H1 (cell line): ENCODE measurements around the gene ARHGEF4. TPM values are rescaled to one million over a fixed set of nuclear protein-coding genes. Genes with fewer than 3 reads are reported as not detected.

Source experiments
- CTCF ChIA-PET: fragments of 300-600 bp; sonication (Branson Sonifier 250); formaldehyde crosslinking; loops from one replicate; lab custom pipeline; 2021; ENCODE audit not compliant: partially characterized antibody; lab: Charles Lee
- POLR2A ChIA-PET: fragments of 300-600 bp; sonication (Branson Sonifier 250); formaldehyde crosslinking; loops from one replicate; lab custom pipeline; 2021; ENCODE audit warnings: inconsistent platforms; ENCODE audit not compliant: partially characterized antibody; lab: Charles Lee
- DNase-seq, 2 experiments: peaks; one replicate each; pipeline versions ENCODE4 v3.0.0 to v3.0.0-alpha.2; 2010 to 2022; ENCODE audit warnings: low spot score in 2 of 2, low read depth in 1 of 2, mixed read lengths in 1 of 2
- FAIRE-seq: peaks from 2 replicates; lab custom pipeline; 2011; peaks lifted over from hg19 to GRCh38; lab: Jason Lieb, UNC
- H2AFZ ChIP-seq: 2 replicates; pipeline ENCODE4 v1.8.1; 2012; ENCODE audit warnings: low read length, inconsistent platforms
- H2AK5ac ChIP-seq: 2 replicates; pipeline ENCODE4 v1.6.1; 2013; ENCODE audit warnings: low read depth, low read length
- H2BK120ac ChIP-seq: replicated peaks from 2 replicates; pipeline ENCODE3; 2013; ENCODE audit warnings: low read depth, low read length, inconsistent platforms
- H2BK12ac ChIP-seq: 2 replicates; pipeline ENCODE4 v1.6.1; 2013; ENCODE audit warnings: low read depth, low read length
- H2BK15ac ChIP-seq: 2 replicates; pipeline ENCODE4 v1.6.1; 2013; ENCODE audit warnings: low read length
- H2BK20ac ChIP-seq: 2 replicates; pipeline ENCODE4 v1.6.1; 2013; ENCODE audit warnings: low read length
- H2BK5ac ChIP-seq: 2 replicates; pipeline ENCODE4 v1.6.1; 2013; ENCODE audit warnings: low read depth, low read length
- H3K14ac ChIP-seq: 2 replicates; pipeline ENCODE4 v1.6.1; 2013; ENCODE audit warnings: inconsistent platforms; ENCODE audit not compliant: insufficient read length
- H3K18ac ChIP-seq: 2 replicates; pipeline ENCODE4 v1.6.1; 2013; ENCODE audit warnings: low read length; ENCODE audit errors: extremely low read depth
- H3K23ac ChIP-seq: 2 replicates; pipeline ENCODE4 v1.6.1; 2013; ENCODE audit warnings: inconsistent platforms; ENCODE audit not compliant: insufficient read length
- H3K23me2 ChIP-seq: 2 replicates; pipeline ENCODE4 v1.6.1; 2013; ENCODE audit warnings: low read depth, low read length
- H3K27ac ChIP-seq: 2 replicates; pipeline ENCODE4 v1.6.1; 2011; ENCODE audit warnings: low read depth, low read length, inconsistent platforms
- H3K27me3 ChIP-seq, 4 experiments: replicated peaks in 1 of 4; 1 replicate in 1 of 4; 2 replicates in 3 of 4; pipeline versions ENCODE4 v1.6.1 to v1.8.1; 2011 to 2013; ENCODE audit warnings: low read length in 3 of 4, mild to moderate bottlenecking in 3 of 4, inconsistent platforms in 2 of 4, mixed read lengths in 2 of 4, moderate library complexity in 1 of 4; ENCODE audit not compliant: control insufficient read depth in 3 of 4, insufficient read depth in 3 of 4; ENCODE audit errors: extremely low read depth in 1 of 4
- H3K36me3 ChIP-seq, 4 experiments: 2 replicates each; pipeline versions ENCODE4 v1.6.1 to v1.8.1; 2011 to 2013; ENCODE audit warnings: mild to moderate bottlenecking in 4 of 4, low read length in 3 of 4, moderate library complexity in 2 of 4, control low read depth in 1 of 4, inconsistent platforms in 1 of 4; ENCODE audit not compliant: insufficient read depth in 4 of 4, control insufficient read depth in 2 of 4
- H3K4ac ChIP-seq: replicated peaks from 2 replicates; pipeline ENCODE3; 2013; ENCODE audit warnings: low read length, low read depth, mixed read lengths, inconsistent platforms; ENCODE audit not compliant: insufficient read length
- H3K4me1 ChIP-seq, 4 experiments: replicated peaks in 1 of 4; 1 replicate in 1 of 4; 2 replicates in 3 of 4; pipeline versions ENCODE4 v1.6.1 to v1.8.1; 2011 to 2013; ENCODE audit warnings: low read length in 3 of 4, inconsistent platforms in 2 of 4, mixed read lengths in 1 of 4; ENCODE audit not compliant: insufficient read depth in 4 of 4, control insufficient read depth in 3 of 4
- H3K4me2 ChIP-seq, 2 experiments: 2 replicates each; pipeline versions ENCODE4 v1.6.1 to v1.8.1; 2011 to 2013; ENCODE audit warnings: low read depth in 2 of 2, low read length in 2 of 2, control low read depth in 1 of 2, inconsistent platforms in 1 of 2, mild to moderate bottlenecking in 1 of 2; ENCODE audit not compliant: insufficient read depth in 1 of 2
- H3K4me3 ChIP-seq, 4 experiments: fragments of 200-600, 300-600 bp in 1 of 4; sonication (generic), shearing (Covaris generic), sonication (Bioruptor Twin) in 1 of 4; 2 replicates each; pipeline versions ENCODE4 v1.5.1 to v1.8.1; 2011 to 2016; ENCODE audit warnings: low read length in 4 of 4, low read depth in 3 of 4, control low read depth in 2 of 4, inconsistent platforms in 2 of 4, mild to moderate bottlenecking in 2 of 4, mixed read lengths in 1 of 4, moderate library complexity in 1 of 4; ENCODE audit not compliant: insufficient read depth in 2 of 4; ENCODE audit errors: extremely low read depth in 1 of 4
- H3K56ac ChIP-seq: replicated peaks from 2 replicates; pipeline ENCODE3; 2013; ENCODE audit warnings: low read depth, mild to moderate bottlenecking, mixed read lengths, low read length, inconsistent platforms; ENCODE audit not compliant: insufficient read length
- H3K79me1 ChIP-seq: 2 replicates; pipeline ENCODE4 v1.6.1; 2013; ENCODE audit warnings: low read depth, low read length, control low read depth
- H3K79me2 ChIP-seq, 2 experiments: 2 replicates each; pipeline versions ENCODE4 v1.6.1 to v1.8.1; 2012 to 2013; ENCODE audit warnings: low read length in 2 of 2, mild to moderate bottlenecking in 2 of 2, inconsistent platforms in 1 of 2; ENCODE audit not compliant: insufficient read depth in 2 of 2, control insufficient read depth in 1 of 2
- H3K9ac ChIP-seq, 4 experiments: replicated peaks in 1 of 4; 1 replicate in 1 of 4; 2 replicates in 3 of 4; pipeline versions ENCODE4 v1.6.1 to v1.8.1; 2011 to 2013; ENCODE audit warnings: low read depth in 3 of 4, low read length in 3 of 4, control low read depth in 2 of 4, mild to moderate bottlenecking in 2 of 4, moderate library complexity in 2 of 4, inconsistent platforms in 1 of 4; ENCODE audit errors: extremely low read depth in 1 of 4
- H3K9me3 ChIP-seq, 2 experiments: 2 replicates each; pipeline versions ENCODE4 v1.6.1 to v1.8.1; 2012 to 2013; ENCODE audit warnings: mild to moderate bottlenecking in 2 of 2, moderate library complexity in 2 of 2, control low read depth in 1 of 2, inconsistent platforms in 1 of 2, low read depth in 1 of 2, low read length in 1 of 2, mixed read lengths in 1 of 2; ENCODE audit not compliant: insufficient read depth in 2 of 2
- H4K20me1 ChIP-seq, 2 experiments: replicated peaks in 1 of 2; 2 replicates each; pipeline versions ENCODE3 to v1.8.1; 2011 to 2013; ENCODE audit warnings: inconsistent platforms in 2 of 2, low read length in 2 of 2, mild to moderate bottlenecking in 1 of 2; ENCODE audit not compliant: insufficient read depth in 2 of 2, control insufficient read depth in 1 of 2
- H4K5ac ChIP-seq: 2 replicates; pipeline ENCODE4 v1.6.1; 2013; ENCODE audit warnings: low read length, low read depth, mixed read lengths, inconsistent platforms; ENCODE audit not compliant: insufficient read length
- H4K8ac ChIP-seq: 2 replicates; pipeline ENCODE4 v1.8.0; 2013; ENCODE audit warnings: mild to moderate bottlenecking, moderate library complexity, low read length, inconsistent platforms; ENCODE audit not compliant: insufficient read depth; ENCODE audit errors: extremely low read depth
- H4K91ac ChIP-seq: replicated peaks from 2 replicates; pipeline ENCODE3; 2013; ENCODE audit warnings: low read length, mixed read lengths, inconsistent platforms; ENCODE audit not compliant: insufficient read length
- ATF2 ChIP-seq: IDR thresholded peaks from 2 replicates; pipeline ENCODE4 v1.6.1; 2012; ENCODE audit warnings: low read length, inconsistent platforms
- ATF3 ChIP-seq: IDR thresholded peaks from 2 replicates; pipeline ENCODE4 v1.6.1; 2011; ENCODE audit warnings: low read depth, mild to moderate bottlenecking, low read length; ENCODE audit not compliant: insufficient read depth
- CBX5 ChIP-seq: fragments of 300-800, 300-1000 bp; sonication (generic); IDR thresholded peaks from 2 replicates; pipeline ENCODE4 v1.7.1; 2016; ENCODE audit warnings: antibody characterized with exemption, low read length, low read depth
- CBX8 ChIP-seq: fragments of 300-800, 300-1000 bp; sonication (generic); IDR thresholded peaks from 2 replicates; pipeline ENCODE4 v1.7.1; 2016; ENCODE audit warnings: low read depth, low read length, borderline replicate concordance
- CREB1 ChIP-seq: IDR thresholded peaks from 2 replicates; pipeline ENCODE4 v1.6.1; 2012; ENCODE audit warnings: inconsistent platforms
- JUND ChIP-seq: IDR thresholded peaks from 2 replicates; pipeline ENCODE4 v1.6.1; 2011; ENCODE audit warnings: mild to moderate bottlenecking, improper control_type of control experiment, low read length
- KDM5A ChIP-seq: fragments of 200-600 bp; IDR thresholded peaks from 2 replicates; pipeline ENCODE4 v1.7.1; 2012; ENCODE audit warnings: mild to moderate bottlenecking, low read length, inconsistent platforms, mixed read lengths
- PHF8 ChIP-seq: fragments of 200-600 bp; sonication (generic); conservative IDR thresholded peaks from 2 replicates; pipeline ENCODE4 v1.7.1; 2012; ENCODE audit warnings: low read depth, mild to moderate bottlenecking, inconsistent platforms, low read length, moderate library complexity
- POLR2AphosphoS5 ChIP-seq: IDR thresholded peaks from 2 replicates; pipeline ENCODE4 v1.6.1; 2011; ENCODE audit warnings: low read depth, low read length
- SIN3A ChIP-seq, 2 experiments: IDR thresholded peaks in 1 of 2; conservative IDR thresholded peaks in 1 of 2; 2 replicates each; pipeline ENCODE4 v1.6.1; 2011 to 2012; ENCODE audit warnings: low read length in 2 of 2, improper control_type of control experiment in 1 of 2, low read depth in 1 of 2, mild to moderate bottlenecking in 1 of 2
- WGBS, 2 experiments: shearing (Covaris generic) in 1 of 2; methylation state at CpG; one replicate each; pipeline versions ENCODE4 v1.1.6 to v1.1.7; 2013 to 2015; ENCODE audit warnings: low lambda C conversion rate in 2 of 2, mixed read lengths in 2 of 2, inconsistent platforms in 1 of 2, low coverage in 1 of 2, missing lambda C conversion rate in 1 of 2; ENCODE audit not compliant: insufficient replicate concordance in 2 of 2, insufficient coverage in 1 of 2, insufficient read length in 1 of 2; ENCODE audit errors: extremely low coverage in 1 of 2, missing lambda C conversion rate in 1 of 2; 5-methylcytosine and 5-hydroxymethylcytosine counted together
- polyA plus RNA-seq, 7 experiments: library from polyadenylated mRNA; depleted of rRNA in 3 of 7; stranded (reverse) in 5 of 7; unstranded in 2 of 7; fragments of >200 nt in 5 of 7; fragments of 200-250 nt in 2 of 7; gene quantifications; 1 replicate in 5 of 7; 2 replicates in 1 of 7; 4 replicates in 1 of 7; pipeline versions ENCODE4 v1.2.1 to v1.2.3, GENCODE V29; 2011 to 2013; ENCODE audit warnings: missing spikeins in 2 of 7, mixed read lengths in 2 of 7
- total RNA-seq: library from RNA; stranded (reverse); fragmentation: NEBNext Ultra II Directional; extraction: Animal tissue kit (Norgen Biotek cat#: 25700); gene quantifications from 2 replicates; pipeline ENCODE4 v1.2.1, GENCODE V29; 2021

Gene ARHGEF4
- total and polyA plus RNA-seq, 2 of the 8 experiments (the other 6 are each of a cell fraction or from before 2014, with no cell fraction given): 10.6 to 14.6 TPM

GRCh38 chr2:131022731-131023130 is 186.0 kb downstream of the ARHGEF4 start:
- Histone ChIP-seq H2BK5ac (no peak overlapping the region), H3K9ac (no peak overlapping the region), H3K4me3 (no peak overlapping the region), H3K14ac (no peak overlapping the region), H3K56ac (no peak overlapping the region), H2AK5ac (no peak overlapping the region), H4K8ac (no peak overlapping the region), H3K79me1 (no peaks in the 10 kb centered on the region), H3K23ac (no peak overlapping the region), H3K4ac (no peak overlapping the region), H3K27ac (no peak overlapping the region), H3K23me2 (no peaks in the 10 kb centered on the region), H3K9me3 (no peaks in the 10 kb centered on the region; a peak in 1 of 4 replicates), H3K27me3 (no peaks in the 10 kb centered on the region; a peak in 1 of 7 replicates), H4K5ac (no peak overlapping the region), H3K79me2 (no peaks in the 10 kb centered on the region), H2BK15ac (no peak overlapping the region), H4K91ac (no peak overlapping the region), H2AFZ (no peak overlapping the region), H2BK12ac (no peak overlapping the region), H3K18ac (no peak overlapping the region), H4K20me1 (no peaks in the 10 kb centered on the region), H3K4me1 (no peaks in the 10 kb centered on the region), H2BK20ac (no peak overlapping the region), H3K36me3 (no peaks in the 10 kb centered on the region), H3K4me2 (no peak overlapping the region), H2BK120ac (no peak overlapping the region)
- no peak for FAIRE-seq
- DNase-seq: no peak
- ChIA-PET CTCF (interaction anchor here (1.0 to 1.4 kb wide), 2 partner anchors 9 to 17 kb away, joined by 4 to 5 read pairs; no protein-coding TSS in a partner anchor), POLR2A (no interaction called here)
- 88% methylated on average over 1 of the region's 1 CpG; no CpG with 5 or more reads in 1 of the 2 experiments for WGBS, 2 experiments
- no peak for TF ChIP-seq CBX8
- no peak for TF ChIP-seq PHF8
- no peak for TF ChIP-seq JUND
- no peak for TF ChIP-seq ATF3
- no peak for TF ChIP-seq CBX5
- no peak for TF ChIP-seq CREB1
- no peak for TF ChIP-seq ATF2
- no peak for TF ChIP-seq KDM5A
- TF ChIP-seq SIN3A (conservative IDR thresholded peaks at IDR 0.05 in 1 of 2, IDR thresholded peaks at IDR 0.05 in 1 of 2; ENCODE audit: low read depth in 1 of 2, low read length in 2 of 2): no peak
- TF ChIP-seq POLR2AphosphoS5: no peak
